Endodermal cell (in vitro differentiated cells): ENCODE data around the gene ZGRF1. TPM values are rescaled to one million over a fixed set of nuclear protein-coding genes. Genes with fewer than 3 reads are reported as not detected.

Source experiments
- DNase-seq: peaks from one replicate; pipeline ENCODE4 v3.0.0-alpha.2; 2017
- H3K27ac ChIP-seq: 2 replicates; pipeline ENCODE4 v1.5.1; 2013; ENCODE audit warnings: mild to moderate bottlenecking, low read depth, low read length, moderate library complexity
- H3K27me3 ChIP-seq: 2 replicates; pipeline ENCODE4 v1.6.1; 2013; ENCODE audit warnings: mild to moderate bottlenecking, low read length, moderate library complexity; ENCODE audit not compliant: insufficient read depth, control insufficient read depth, poor library complexity, severe bottlenecking
- H3K36me3 ChIP-seq: 2 replicates; pipeline ENCODE4 v1.7.0; 2013; ENCODE audit warnings: mild to moderate bottlenecking, low read length, moderate library complexity; ENCODE audit not compliant: control insufficient read depth, insufficient read depth
- H3K4me1 ChIP-seq: one replicate; pipeline ENCODE4 v1.7.0; 2013; ENCODE audit warnings: low read length; ENCODE audit not compliant: control insufficient read depth, insufficient read depth
- H3K4me3 ChIP-seq: 2 replicates; pipeline ENCODE4 v1.5.1; 2013; ENCODE audit warnings: mild to moderate bottlenecking, low read length, moderate library complexity
- H3K9ac ChIP-seq: 2 replicates; pipeline ENCODE4 v1.6.1; 2013; ENCODE audit warnings: mild to moderate bottlenecking, low read length, moderate library complexity; ENCODE audit not compliant: poor library complexity, severe bottlenecking; ENCODE audit errors: extremely low read depth
- H3K9me3 ChIP-seq: 2 replicates; pipeline ENCODE4 v1.6.1; 2013; ENCODE audit warnings: mild to moderate bottlenecking, low read length, moderate library complexity; ENCODE audit not compliant: control insufficient read depth
- H3K27ac Mint-ChIP-seq: 2 replicates; pipeline ENCODE4 v1.8.0; 2020; ENCODE audit warnings: mixed read lengths
- H3K27me3 Mint-ChIP-seq: 2 replicates; pipeline ENCODE4 v1.8.0; 2021; ENCODE audit warnings: mild to moderate bottlenecking, mixed read lengths; ENCODE audit not compliant: insufficient read depth
- H3K36me3 Mint-ChIP-seq: 2 replicates; pipeline ENCODE4 v1.8.0; 2020; ENCODE audit warnings: low read depth, mixed read lengths
- H3K4me1 Mint-ChIP-seq: 2 replicates; pipeline ENCODE4 v1.8.0; 2020; ENCODE audit warnings: mixed read lengths
- H3K4me3 Mint-ChIP-seq: 2 replicates; pipeline ENCODE4 v1.8.0; 2020; ENCODE audit warnings: mild to moderate bottlenecking, moderate library complexity, mixed read lengths
- H3K9me3 Mint-ChIP-seq: 2 replicates; pipeline ENCODE4 v1.8.0; 2020; ENCODE audit warnings: mild to moderate bottlenecking, mixed read lengths
- CTCF ChIP-seq: fragments of 200-600 bp; sonication (generic); conservative IDR thresholded peaks from 2 replicates; pipeline ENCODE4 v1.5.0; 2021; ENCODE audit warnings: antibody characterized with exemption, mild to moderate bottlenecking
- WGBS, 2 experiments: methylation state at CpG; one replicate each; pipeline versions ENCODE4 v1.1.5 to v1.1.7; 2013; ENCODE audit warnings: missing lambda C conversion rate in 2 of 2, mixed read lengths in 1 of 2; ENCODE audit not compliant: insufficient coverage in 1 of 2, insufficient read length in 1 of 2; 5-methylcytosine and 5-hydroxymethylcytosine counted together
- total RNA-seq, 2 donors: library from RNA; stranded (reverse); fragmentation: NEBNext Ultra II Directional in 1 of 2; extraction: Animal tissue kit (Norgen Biotek cat#: 25700) in 1 of 2; gene quantifications; 2 replicates in 1 of 2; 3 replicates in 1 of 2; pipeline ENCODE4 v1.2.1, GENCODE V29; 2021

ZGRF1 gene
- total RNA-seq, 2 donors from 2014 or later, result 29.1 to 57.3 TPM

GRCh38 chr4:112514647-112515197, 122.0 kb downstream of the ZGRF1 start:
- 1 to 2% methylated on average over 30 to 52 of the region's 52 CpGs for WGBS, 2 experiments
- H3K4me3 Mint-ChIP-seq, result peak overlapping the region; percentile 56
- peak; percentile 45 for TF ChIP-seq CTCF
- H3K9me3 ChIP-seq, result no peaks in the 10 kb centered on the region
- peak; percentile 79 for DNase-seq
- H3K36me3 Mint-ChIP-seq, result no peaks in the 10 kb centered on the region
- no peaks in the 10 kb centered on the region for H3K36me3 ChIP-seq
- no peak overlapping the region for H3K27ac Mint-ChIP-seq
- peaks cover 29% of the 10 kb centered on the region for H3K4me1 Mint-ChIP-seq
- no peak overlapping the region for H3K9ac ChIP-seq
- peak overlapping the region; percentile 81 for H3K4me3 ChIP-seq
- peaks cover 5% of the 10 kb centered on the region for H3K4me1 ChIP-seq
- no peaks in the 10 kb centered on the region for H3K9me3 Mint-ChIP-seq
- H3K27me3 ChIP-seq, result peaks cover 100% of the 10 kb centered on the region
- H3K27me3 Mint-ChIP-seq, result peaks cover 99% of the 10 kb centered on the region
- no peak overlapping the region for H3K27ac ChIP-seq

- Histone ChIP-seq H3K36me3 (no peaks in the 10 kb centered on the region), H3K9me3 (no peaks in the 10 kb centered on the region), H3K27me3 (peaks cover 100% of the 10 kb centered on the region), H3K9ac (no peak overlapping the region), H3K4me3 (peak overlapping the region; percentile 81), H3K27ac (no peak overlapping the region), H3K4me1 (peaks cover 5% of the 10 kb centered on the region)
- TF ChIP-seq CTCF, result no peak
- H3K36me3 Mint-ChIP-seq, result no peaks in the 10 kb centered on the region
- H3K27ac Mint-ChIP-seq, result no peak overlapping the region
- H3K27me3 Mint-ChIP-seq, result peaks cover 99% of the 10 kb centered on the region
- peaks cover 34% of the 10 kb centered on the region for H3K4me1 Mint-ChIP-seq
- DNase-seq, result peak; percentile 64
- WGBS, 2 experiments, result 1 to 3% methylated on average over 9 to 15 of the region's 15 CpGs
- H3K9me3 Mint-ChIP-seq, result no peaks in the 10 kb centered on the region
- peak overlapping the region; percentile 56 for H3K4me3 Mint-ChIP-seq
Measured at GRCh38 chr4:112513971-112514646, 122.6 kb downstream of the ZGRF1 start.

GRCh38 chr4:112511803-112512118, 124.9 kb downstream of the ZGRF1 start:
- no peaks in the 10 kb centered on the region for H3K9me3 Mint-ChIP-seq
- WGBS, 2 experiments, result 29 to 43% methylated on average over 4 of the region's 4 CpGs
- Histone ChIP-seq H3K36me3 (no peaks in the 10 kb centered on the region), H3K9me3 (no peaks in the 10 kb centered on the region), H3K4me3 (no peak overlapping the region), H3K4me1 (peaks cover 5% of the 10 kb centered on the region), H3K9ac (no peak overlapping the region), H3K27me3 (peaks cover 100% of the 10 kb centered on the region), H3K27ac (no peak overlapping the region)
- peaks cover 26% of the 10 kb centered on the region for H3K4me1 Mint-ChIP-seq
- H3K36me3 Mint-ChIP-seq, result no peaks in the 10 kb centered on the region
- no peak overlapping the region for H3K4me3 Mint-ChIP-seq
- no peak for DNase-seq
- no peak for TF ChIP-seq CTCF
- H3K27ac Mint-ChIP-seq, result no peak overlapping the region
- peaks cover 99% of the 10 kb centered on the region for H3K27me3 Mint-ChIP-seq
